Sigmoid colon (tissue), 7 donors: Measurements from ENCODE around the gene MAEA. TPM values are rescaled to one million over a fixed set of nuclear protein-coding genes. Genes with fewer than 3 reads are reported as not detected.
"Not testable (repeated sequence)": the region's sequence is repeated elsewhere in the genome, so short reads cannot be mapped to it uniquely, and the experiment has no call there.

Experiments used
- DNase-seq: peaks from one replicate; pipeline ENCODE4 v3.0.0-alpha.2; 2019
- H3K27ac ChIP-seq, 4 donors: fragments of 200-600 bp; sonication (generic); one replicate each; pipeline ENCODE4 v1.5.1; 2016 to 2019; ENCODE audit warnings: mild to moderate bottlenecking in 1 of 4
- H3K27me3 ChIP-seq, 3 donors: fragments of 200-600 bp; sonication (generic); one replicate each; pipeline ENCODE4 v1.5.1; 2019; ENCODE audit warnings: mild to moderate bottlenecking in 1 of 3
- H3K36me3 ChIP-seq, 4 donors: fragments of 200-600 bp; sonication (generic); one replicate each; pipeline ENCODE4 v1.5.1; 2016 to 2019
- H3K4me1 ChIP-seq, 4 donors: fragments of 200-600 bp; sonication (generic); one replicate each; pipeline ENCODE4 v1.5.1; 2017 to 2019
- H3K4me3 ChIP-seq, 4 donors: fragments of 200-600 bp; sonication (generic); one replicate each; pipeline ENCODE4 v1.5.1; 2017 to 2019; ENCODE audit warnings: mild to moderate bottlenecking in 2 of 4, moderate library complexity in 1 of 4
- H3K9me3 ChIP-seq, 4 donors: fragments of 200-600 bp in 3 of 4; sonication (generic) in 3 of 4; one replicate each; pipeline versions ENCODE4 v1.5.1 to v1.6.1; 2013 to 2019
- EP300 ChIP-seq, 4 donors: sonication (generic); formaldehyde crosslinking; IDR thresholded peaks; one replicate each; pipeline ENCODE4 v1.6.1; 2017; ENCODE audit warnings: antibody characterized with exemption in 4 of 4
- POLR2A ChIP-seq, 2 donors: fragments of 450-650 bp; IDR thresholded peaks; one replicate each; pipeline ENCODE4 v1.6.1; 2016; ENCODE audit warnings: antibody characterized with exemption in 2 of 2, mild to moderate bottlenecking in 2 of 2, moderate library complexity in 2 of 2
- POLR2AphosphoS5 ChIP-seq, 4 donors: sonication (generic); formaldehyde crosslinking; IDR thresholded peaks; one replicate each; pipeline ENCODE4 v1.6.1; 2017; ENCODE audit warnings: antibody characterized with exemption in 4 of 4
- WGBS, 2 donors: extraction: QIAGEN DNeasy Blood & Tissue Kit; methylation state at CpG; one replicate each; pipeline ENCODE4 v1.1.7; 2013; 5-methylcytosine and 5-hydroxymethylcytosine counted together
- intact Hi-C: fragments of 100-400 bp; cut with DNase I; formaldehyde crosslinking; loops from one replicate; pipeline ENCODE4 v1.15.1; 2023
- polyA plus RNA-seq, 3 donors: library from polyadenylated mRNA; stranded (reverse); fragments of 200-250 nt; gene quantifications; one replicate each; pipeline ENCODE4 v1.2.3, GENCODE V29; 2013
- total RNA-seq, 4 donors: library from RNA; depleted of rRNA; stranded (reverse); fragments of >200 nt; gene quantifications; one replicate each; pipeline ENCODE4 v1.1.0, GENCODE V29; 2016
- TF ChIP-seq, protein P1 (sequence below), 4 experiments: fragments of 450-650 bp in 3 of 4; fragments of 200-600 bp in 1 of 4; IDR thresholded peaks; one replicate each; pipeline ENCODE4 v1.5.1; 2016 to 2019; ENCODE audit warnings: antibody characterized with exemption in 4 of 4, mild to moderate bottlenecking in 3 of 4, moderate library complexity in 2 of 4
- donor health status: healthy with polysubstance abuse.
- donor health status: Bipolar disorder and iron deficiency.
- donor health status: healthy.

The MAEA gene
- total and polyA plus RNA-seq, 7 donors, result 44.2 to 89.8 (median 53.0) TPM

GRCh38 chr4:1323635-1324442, 34.1 kb downstream of the MAEA start:
- DNase-seq, result no peak
- 96 to 97% methylated on average over 11 of the region's 11 CpGs for WGBS, 2 donors
- H3K27me3 ChIP-seq, result no peaks in the 10 kb centered on the region
- H3K36me3 ChIP-seq, result peaks cover 0 to 80% (median 35%) of the 10 kb centered on the region in 4 donors
- H3K4me1 ChIP-seq, result no peaks in the 10 kb centered on the region
- TF ChIP-seq, protein P1, sequence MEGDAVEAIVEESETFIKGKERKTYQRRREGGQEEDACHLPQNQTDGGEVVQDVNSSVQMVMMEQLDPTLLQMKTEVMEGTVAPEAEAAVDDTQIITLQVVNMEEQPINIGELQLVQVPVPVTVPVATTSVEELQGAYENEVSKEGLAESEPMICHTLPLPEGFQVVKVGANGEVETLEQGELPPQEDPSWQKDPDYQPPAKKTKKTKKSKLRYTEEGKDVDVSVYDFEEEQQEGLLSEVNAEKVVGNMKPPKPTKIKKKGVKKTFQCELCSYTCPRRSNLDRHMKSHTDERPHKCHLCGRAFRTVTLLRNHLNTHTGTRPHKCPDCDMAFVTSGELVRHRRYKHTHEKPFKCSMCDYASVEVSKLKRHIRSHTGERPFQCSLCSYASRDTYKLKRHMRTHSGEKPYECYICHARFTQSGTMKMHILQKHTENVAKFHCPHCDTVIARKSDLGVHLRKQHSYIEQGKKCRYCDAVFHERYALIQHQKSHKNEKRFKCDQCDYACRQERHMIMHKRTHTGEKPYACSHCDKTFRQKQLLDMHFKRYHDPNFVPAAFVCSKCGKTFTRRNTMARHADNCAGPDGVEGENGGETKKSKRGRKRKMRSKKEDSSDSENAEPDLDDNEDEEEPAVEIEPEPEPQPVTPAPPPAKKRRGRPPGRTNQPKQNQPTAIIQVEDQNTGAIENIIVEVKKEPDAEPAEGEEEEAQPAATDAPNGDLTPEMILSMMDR (IDR thresholded peaks at IDR 0.05), result no peak
- no peak for TF ChIP-seq EP300 (IDR thresholded peaks at IDR 0.05)
- no peak for TF ChIP-seq POLR2A (IDR thresholded peaks at IDR 0.05)
- intact Hi-C loops, result no loop called here
- H3K9me3 ChIP-seq, result no peaks in the 10 kb centered on the region
- H3K4me3 ChIP-seq, result no peak overlapping the region
- no peak overlapping the region for H3K27ac ChIP-seq

GRCh38 chr4:1324443-1325175, 34.9 kb downstream of the MAEA start:
- H3K4me1 ChIP-seq, H3K27ac ChIP-seq, H3K4me3 ChIP-seq, DNase-seq, intact Hi-C loops, H3K27me3 ChIP-seq, H3K9me3 ChIP-seq: not testable (repeated sequence)
- 96 to 97% methylated on average over 20 of the region's 20 CpGs for WGBS, 2 donors
- peaks cover 0 to 80% (median 35%) of the 10 kb centered on the region in 4 donors for H3K36me3 ChIP-seq

GRCh38 chr4:1325176-1325480, 35.4 kb downstream of the MAEA start:
- no peak for DNase-seq

GRCh38 chr4:1325681-1326635, 36.3 kb downstream of the MAEA start:
- intact Hi-C loops, result no loop called here
- Histone ChIP-seq H3K4me3 (no peak overlapping the region), H3K36me3 (peaks cover 0 to 85% (median 37%) of the 10 kb centered on the region in 4 donors), H3K27me3 (no peaks in the 10 kb centered on the region), H3K9me3 (no peaks in the 10 kb centered on the region), H3K27ac (no peak overlapping the region), H3K4me1 (no peaks in the 10 kb centered on the region)
- 90 to 92% methylated on average over 35 of the region's 35 CpGs for WGBS, 2 donors
- TF ChIP-seq EP300 (IDR thresholded peaks at IDR 0.05) (no peak), POLR2AphosphoS5 (IDR thresholded peaks at IDR 0.05) (no peak), POLR2A (IDR thresholded peaks at IDR 0.05) (no peak)
- TF ChIP-seq, protein P1 (IDR thresholded peaks at IDR 0.05), result no peak
- DNase-seq, result no peak

More at GRCh38 chr4:1325176-1325480, 35.4 kb downstream of the MAEA start:
- no peaks in the 10 kb centered on the region for H3K4me1 ChIP-seq
- 97 to 98% methylated on average over 11 of the region's 11 CpGs for WGBS, 2 donors
- no peak overlapping the region for H3K27ac ChIP-seq
- intact Hi-C loops, result no loop called here
- H3K27me3 ChIP-seq, result no peaks in the 10 kb centered on the region
- peaks cover 0 to 82% (median 35%) of the 10 kb centered on the region in 4 donors for H3K36me3 ChIP-seq
- no peaks in the 10 kb centered on the region for H3K9me3 ChIP-seq
- no peak overlapping the region for H3K4me3 ChIP-seq
- TF ChIP-seq POLR2AphosphoS5 (IDR thresholded peaks at IDR 0.05), result no peak
- TF ChIP-seq POLR2A (IDR thresholded peaks at IDR 0.05), result no peak
- TF ChIP-seq, protein P1 (IDR thresholded peaks at IDR 0.05), result no peak
- TF ChIP-seq EP300 (IDR thresholded peaks at IDR 0.05), result no peak
